Testis (tissue), 3 donors: ENCODE results near the gene PTGR2. TPM values are rescaled to one million over a fixed set of nuclear protein-coding genes. Genes with fewer than 3 reads are reported as not detected.
A peak's percentile ranks its signal among the peaks of the same experiment; 100 is the strongest.

Experiments used
- DNase-seq: peaks from one replicate; pipeline ENCODE4 v3.0.0-alpha.2; 2019
- H3K27ac ChIP-seq, 2 donors: fragments of 200-600 bp; sonication (generic); one replicate each; pipeline ENCODE4 v1.5.1; 2019
- H3K27me3 ChIP-seq: fragments of 200-600 bp; sonication (generic); one replicate; pipeline ENCODE4 v1.5.1; 2019
- H3K36me3 ChIP-seq: fragments of 200-600 bp; sonication (generic); one replicate; pipeline ENCODE4 v1.5.1; 2017; ENCODE audit warnings: low read depth; ENCODE audit errors: missing control alignments
- H3K4me1 ChIP-seq: fragments of 200-600 bp; sonication (generic); one replicate; pipeline ENCODE4 v1.5.1; 2019
- H3K4me3 ChIP-seq, 2 donors: fragments of 200-600 bp; sonication (generic); one replicate each; pipeline ENCODE4 v1.5.1; 2017 to 2019
- H3K9me3 ChIP-seq: fragments of 200-600 bp; sonication (generic); one replicate; pipeline ENCODE4 v1.5.1; 2017
- CTCF ChIP-seq, 3 experiments: fragments of 450-650 bp in 2 of 3; fragments of 200-600 bp in 1 of 3; sonication (generic) in 1 of 3; IDR thresholded peaks; one replicate each; pipeline ENCODE4 v1.5.1; 2016 to 2019; ENCODE audit warnings: antibody characterized with exemption in 3 of 3, mild to moderate bottlenecking in 2 of 3, moderate library complexity in 1 of 3
- POLR2A ChIP-seq: fragments of 450-650 bp; IDR thresholded peaks from one replicate; pipeline ENCODE4 v1.6.1; 2017; ENCODE audit warnings: antibody characterized with exemption, mild to moderate bottlenecking, moderate library complexity
- WGBS, 2 donors: methylation state at CpG; one replicate each; pipeline ENCODE4 v1.1.5; 2018; 5-methylcytosine and 5-hydroxymethylcytosine counted together
- intact Hi-C: fragments of 100-400 bp; cut with DNase I; formaldehyde crosslinking; loops from one replicate; pipeline ENCODE4 v1.15.1; 2023; ENCODE audit warnings: low total_unique reads
- polyA plus RNA-seq: library from polyadenylated mRNA; stranded (reverse); fragments of 350-450 nt; fragmentation: Illumina TruSeq; extraction: RNeasy Lipid Tissue Mini Kit (QIAGEN cat#74804); gene quantifications from one replicate; pipeline ENCODE4 v1.2.3, GENCODE V29; 2014; ENCODE audit warnings: low read depth, low replicate concordance; ENCODE audit not compliant: insufficient read depth
- total RNA-seq, 2 donors: library from RNA; depleted of rRNA; stranded (reverse); fragments of >200 nt; gene quantifications; one replicate each; pipeline ENCODE4 v1.2.3, GENCODE V29; 2016

The PTGR2 gene
- total and polyA plus RNA-seq, 3 donors from 2014 or later = 11.8 to 19.4 (median 19.1) TPM

DNA sequence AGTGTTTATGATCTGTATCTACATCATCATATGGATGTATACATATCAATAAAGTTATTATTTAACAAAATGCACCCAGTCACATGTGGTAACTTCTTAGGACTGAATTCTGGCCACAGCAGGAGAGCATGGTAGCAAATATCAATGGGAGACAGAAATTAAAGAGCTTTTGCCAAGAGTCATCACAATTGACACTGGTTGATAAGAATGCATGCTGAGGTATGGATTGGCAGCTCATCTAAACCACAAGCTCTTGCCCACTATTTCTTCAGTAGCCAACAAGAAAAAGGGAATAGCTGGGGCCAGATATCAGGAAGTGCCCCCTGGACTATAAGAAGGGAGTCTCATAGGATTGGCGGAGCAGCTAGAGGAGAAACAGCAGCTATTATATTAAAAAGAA is 9.4 kb upstream of the PTGR2 start:
- 94 to 100% methylated on average over 1 of the region's 1 CpG for WGBS, 2 donors
- Histone ChIP-seq H3K27me3 (no peaks in the 10 kb centered on the region), H3K4me1 (no peaks in the 10 kb centered on the region), H3K9me3 (no peaks in the 10 kb centered on the region), H3K36me3 (no peaks in the 10 kb centered on the region), H3K27ac (no peak overlapping the region), H3K4me3 (no peak overlapping the region)
- no peak for TF ChIP-seq CTCF (IDR thresholded peaks at IDR 0.05)
- no peak for TF ChIP-seq POLR2A
- intact Hi-C loops = no loop called here
- no peak for DNase-seq

DNA sequence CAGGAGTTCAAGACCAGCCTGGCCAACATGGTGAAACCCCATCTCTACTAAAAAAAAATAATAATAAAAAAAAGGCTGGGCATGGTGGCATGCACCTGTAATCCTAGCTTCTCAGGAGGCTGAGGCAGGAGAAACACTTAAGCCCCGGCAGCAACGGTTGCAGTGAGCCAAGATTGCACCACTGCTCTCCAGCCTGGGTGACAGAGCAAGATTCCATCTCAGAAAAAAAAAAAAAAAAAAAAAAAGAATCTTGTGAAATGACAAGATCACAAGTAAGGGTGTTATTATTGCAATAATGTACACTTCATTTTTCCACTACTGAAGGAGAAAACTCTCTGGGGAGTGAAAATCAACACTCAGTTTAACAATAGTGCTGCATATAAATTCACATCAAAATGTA is 8.8 kb upstream of the PTGR2 start:
- no peak for DNase-seq
- TF ChIP-seq CTCF (IDR thresholded peaks at IDR 0.05) = no peak
- no peak for TF ChIP-seq POLR2A
- Histone ChIP-seq H3K4me3 (no peak overlapping the region), H3K27ac (no peak overlapping the region), H3K36me3 (no peaks in the 10 kb centered on the region), H3K9me3 (no peaks in the 10 kb centered on the region), H3K4me1 (no peaks in the 10 kb centered on the region), H3K27me3 (no peaks in the 10 kb centered on the region)
- intact Hi-C loops = no loop called here
- WGBS, 2 donors = 83 to 100% methylated on average over 2 of the region's 2 CpGs

DNA sequence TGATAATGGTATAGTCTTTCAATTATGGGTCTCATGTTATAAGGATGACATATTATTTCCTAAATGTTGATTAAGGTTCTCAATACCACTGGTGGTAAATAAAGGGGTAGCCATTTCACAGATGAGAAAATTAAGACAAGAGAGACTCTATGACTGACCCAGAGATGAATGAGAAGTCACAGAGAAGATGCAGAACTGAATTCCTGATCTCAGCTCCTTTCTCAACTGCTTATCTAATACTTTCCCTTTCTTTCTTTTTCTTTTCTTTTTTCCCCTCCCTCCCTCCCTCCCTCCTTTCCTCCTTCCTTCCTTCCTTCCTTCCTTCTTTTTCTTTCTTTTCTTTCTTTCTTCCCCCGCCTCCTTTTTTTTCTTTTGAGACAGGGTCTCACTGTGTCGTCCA is 8.3 kb upstream of the PTGR2 start:
- no peak for DNase-seq
- intact Hi-C loops = no loop called here
- Histone ChIP-seq H3K4me3 (no peak overlapping the region), H3K27me3 (no peaks in the 10 kb centered on the region), H3K36me3 (no peaks in the 10 kb centered on the region), H3K27ac (no peak overlapping the region), H3K4me1 (no peaks in the 10 kb centered on the region), H3K9me3 (no peaks in the 10 kb centered on the region)
- TF ChIP-seq CTCF (IDR thresholded peaks at IDR 0.05) = no peak
- no peak for TF ChIP-seq POLR2A
- 47 to 85% methylated on average over 2 of the region's 2 CpGs for WGBS, 2 donors

- no peak for DNase-seq
- Histone ChIP-seq H3K36me3 (no peaks in the 10 kb centered on the region), H3K4me1 (no peaks in the 10 kb centered on the region), H3K9me3 (no peaks in the 10 kb centered on the region), H3K27ac (no peak overlapping the region), H3K27me3 (no peaks in the 10 kb centered on the region), H3K4me3 (no peak overlapping the region)
- TF ChIP-seq POLR2A (no peak), CTCF (IDR thresholded peaks at IDR 0.05) (no peak)
- intact Hi-C loops = no loop called here
- 69 to 74% methylated on average over 4 of the region's 4 CpGs for WGBS, 2 donors
Observed at GRCh38 chr14:73846947-73847346, 4.7 kb upstream of the PTGR2 start.

GRCh38 chr14:73851000-73851399 is 631 bp upstream of the PTGR2 start:
- no peak for DNase-seq
- no peak for TF ChIP-seq CTCF (IDR thresholded peaks at IDR 0.05)
- TF ChIP-seq POLR2A = no peak
- no peaks in the 10 kb centered on the region for H3K36me3 ChIP-seq
- 21 to 28% methylated on average over 6 of the region's 6 CpGs for WGBS, 2 donors
- H3K4me3 ChIP-seq = peak overlapping the region; percentile 77 to 81
- H3K9me3 ChIP-seq = no peaks in the 10 kb centered on the region
- H3K4me1 ChIP-seq = peaks cover 6% of the 10 kb centered on the region
- intact Hi-C loops = no loop called here
- no peaks in the 10 kb centered on the region for H3K27me3 ChIP-seq
- peak overlapping the region; percentile 92 to 97 for H3K27ac ChIP-seq
